ENCODE data around the gene FOXO6. TPM values are rescaled to one million over a fixed set of nuclear protein-coding genes. Genes with fewer than 3 reads are reported as not detected.
A peak's percentile ranks its signal among the peaks of the same experiment; 100 is the strongest.

FOXO6 gene
- total RNA-seq, 1 experiment from 2014 or later = 0.05 TPM

- Histone ChIP-seq H3K36me3 (no peaks in the 10 kb centered on the region), H3K27ac (no peak overlapping the region), H3K27me3 (replicated peaks) (no peaks in the 10 kb centered on the region), H3K4me3 (no peak overlapping the region), H3K4me1 (replicated peaks) (0 out of 2 replicates have a peak, but pooled peaks cover 3% of the 10 kb centered on the region), H3K9me3 (replicated peaks) (peaks cover under 1% of the 10 kb centered on the region; the same call in 1 of the 2 replicates)
- DNase-seq (ENCODE audit: low read depth in 1 of 2, low spot score in 2 of 2) = no peak
These were observed 22.4 kb upstream of the FOXO6 start for GRCh38 chr1:41338820-41339219.

- H3K4me1 ChIP-seq (replicated peaks) = 0 out of 2 replicates have a peak, but pooled peaks cover 3% of the 10 kb centered on the region
- no peaks in the 10 kb centered on the region for H3K36me3 ChIP-seq
- H3K4me3 ChIP-seq = no peak overlapping the region
- H3K27me3 ChIP-seq (replicated peaks) = no peaks in the 10 kb centered on the region
- H3K9me3 ChIP-seq (replicated peaks) = no peaks in the 10 kb centered on the region
- no peak overlapping the region for H3K27ac ChIP-seq
- no peak for DNase-seq (ENCODE audit: low read depth in 1 of 2, low spot score in 2 of 2)
These were observed 20.4 kb upstream of the FOXO6 start for GRCh38 chr1:41340655-41341364.

GRCh38 chr1:41341365-41341683 is 19.9 kb upstream of the FOXO6 start:
- no peak overlapping the region for H3K27ac ChIP-seq
- no peak overlapping the region for H3K4me3 ChIP-seq
- H3K4me1 ChIP-seq (replicated peaks) = 0 out of 2 replicates have a peak, but pooled peaks cover 3% of the 10 kb centered on the region
- no peaks in the 10 kb centered on the region for H3K36me3 ChIP-seq
- no peaks in the 10 kb centered on the region for H3K27me3 ChIP-seq (replicated peaks)
- peak in 1 of 2 experiments; percentile 11 for DNase-seq (ENCODE audit: low read depth in 1 of 2, low spot score in 2 of 2)
- H3K9me3 ChIP-seq (replicated peaks) = no peaks in the 10 kb centered on the region

GRCh38 chr1:41341772-41342562 is 19.3 kb upstream of the FOXO6 start:
- DNase-seq (ENCODE audit: low read depth in 1 of 2, low spot score in 2 of 2) = peak in 1 of 2 experiments; percentile 38
- no peak overlapping the region for H3K4me3 ChIP-seq
- H3K27ac ChIP-seq = no peak overlapping the region
- 0 out of 2 replicates have a peak, but pooled peaks cover 3% of the 10 kb centered on the region for H3K4me1 ChIP-seq (replicated peaks)
- no peaks in the 10 kb centered on the region for H3K27me3 ChIP-seq (replicated peaks)
- no peaks in the 10 kb centered on the region for H3K36me3 ChIP-seq
- no peaks in the 10 kb centered on the region for H3K9me3 ChIP-seq (replicated peaks)

- H3K4me3 ChIP-seq = no peak overlapping the region
- H3K27ac ChIP-seq = no peak overlapping the region
- H3K27me3 ChIP-seq (replicated peaks) = no peaks in the 10 kb centered on the region
- no peaks in the 10 kb centered on the region for H3K36me3 ChIP-seq
- peak in 1 of 2 experiments; percentile 18 for DNase-seq (ENCODE audit: low read depth in 1 of 2, low spot score in 2 of 2)
- H3K9me3 ChIP-seq (replicated peaks) = no peaks in the 10 kb centered on the region
- 0 out of 2 replicates have a peak, but pooled peaks cover 3% of the 10 kb centered on the region for H3K4me1 ChIP-seq (replicated peaks)
These were observed 18.4 kb upstream of the FOXO6 start for GRCh38 chr1:41342774-41343355.

GRCh38 chr1:41343790-41344699 is 17.2 kb upstream of the FOXO6 start:
- H3K4me1 ChIP-seq (replicated peaks) = 0 out of 2 replicates have a peak, but pooled peaks cover 3% of the 10 kb centered on the region
- H3K36me3 ChIP-seq = no peaks in the 10 kb centered on the region
- H3K27me3 ChIP-seq (replicated peaks) = no peaks in the 10 kb centered on the region
- no peak overlapping the region for H3K27ac ChIP-seq
- peak in 1 of 2 experiments; percentile 25 for DNase-seq (ENCODE audit: low read depth in 1 of 2, low spot score in 2 of 2)
- H3K9me3 ChIP-seq (replicated peaks) = no peaks in the 10 kb centered on the region
- no peak overlapping the region for H3K4me3 ChIP-seq

GRCh38 chr1:41344708-41345159 is 16.5 kb upstream of the FOXO6 start:
- H3K4me3 ChIP-seq = no peak overlapping the region
- no peaks in the 10 kb centered on the region for H3K36me3 ChIP-seq
- 0 out of 2 replicates have a peak, but pooled peaks cover 3% of the 10 kb centered on the region for H3K4me1 ChIP-seq (replicated peaks)
- H3K9me3 ChIP-seq (replicated peaks) = no peaks in the 10 kb centered on the region
- H3K27me3 ChIP-seq (replicated peaks) = no peaks in the 10 kb centered on the region
- H3K27ac ChIP-seq = no peak overlapping the region
- DNase-seq (ENCODE audit: low read depth in 1 of 2, low spot score in 2 of 2) = peak in 1 of 2 experiments; percentile 10

GRCh38 chr1:41345434-41346075 is 15.7 kb upstream of the FOXO6 start:
- Histone ChIP-seq H3K27me3 (replicated peaks) (no peaks in the 10 kb centered on the region), H3K4me1 (replicated peaks) (0 out of 2 replicates have a peak, but pooled peaks cover 3% of the 10 kb centered on the region), H3K4me3 (no peak overlapping the region), H3K36me3 (no peaks in the 10 kb centered on the region), H3K27ac (no peak overlapping the region), H3K9me3 (replicated peaks) (no peaks in the 10 kb centered on the region)
- peak in 1 of 2 experiments; percentile 10 for DNase-seq (ENCODE audit: low read depth in 1 of 2, low spot score in 2 of 2)

GRCh38 chr1:41347276-41347675 is 14.0 kb upstream of the FOXO6 start:
- DNase-seq (ENCODE audit: low read depth in 1 of 2, low spot score in 2 of 2) = peak in 1 of 2 experiments; percentile 9
- H3K27ac ChIP-seq = no peak overlapping the region
- no peaks in the 10 kb centered on the region for H3K9me3 ChIP-seq (replicated peaks)
- no peak overlapping the region for H3K4me3 ChIP-seq
- H3K27me3 ChIP-seq (replicated peaks) = no peaks in the 10 kb centered on the region
- no peaks in the 10 kb centered on the region for H3K36me3 ChIP-seq
- no peaks in the 10 kb centered on the region for H3K4me1 ChIP-seq (replicated peaks)

- Histone ChIP-seq H3K27ac (no peak overlapping the region), H3K36me3 (no peaks in the 10 kb centered on the region), H3K4me1 (replicated peaks) (no peaks in the 10 kb centered on the region), H3K9me3 (replicated peaks) (no peaks in the 10 kb centered on the region), H3K4me3 (no peak overlapping the region), H3K27me3 (replicated peaks) (no peaks in the 10 kb centered on the region)
- peak in 1 of 2 experiments; percentile 28 for DNase-seq (ENCODE audit: low read depth in 1 of 2, low spot score in 2 of 2)
These were observed 12.8 kb upstream of the FOXO6 start for GRCh38 chr1:41348394-41348793.

- Histone ChIP-seq H3K4me3 (no peak overlapping the region), H3K27ac (no peak overlapping the region), H3K27me3 (replicated peaks) (no peaks in the 10 kb centered on the region), H3K36me3 (no peaks in the 10 kb centered on the region), H3K9me3 (replicated peaks) (no peaks in the 10 kb centered on the region), H3K4me1 (replicated peaks) (no peaks in the 10 kb centered on the region)
- DNase-seq (ENCODE audit: low read depth in 1 of 2, low spot score in 2 of 2) = peak in 1 of 2 experiments; percentile 30
These were observed 11.7 kb upstream of the FOXO6 start for GRCh38 chr1:41349361-41350054.

- Histone ChIP-seq H3K9me3 (replicated peaks) (no peaks in the 10 kb centered on the region), H3K27me3 (replicated peaks) (no peaks in the 10 kb centered on the region), H3K36me3 (no peaks in the 10 kb centered on the region), H3K4me3 (no peak overlapping the region), H3K27ac (no peak overlapping the region), H3K4me1 (replicated peaks) (no peaks in the 10 kb centered on the region)
- no peak for DNase-seq (ENCODE audit: low read depth in 1 of 2, low spot score in 2 of 2)
These were observed 11.2 kb upstream of the FOXO6 start for GRCh38 chr1:41350055-41350378.

All from SJSA1 (cell line).